GM19397 (cell line): Measurements from ENCODE around the gene CDK7.
"Not testable (repeated sequence)": the region's sequence is repeated elsewhere in the genome, so short reads cannot be mapped to it uniquely, and the experiment has no call there.

ENCODE experiments used
- ATAC-seq: cut with Tn5 transposase; IDR thresholded peaks from one replicate; pipeline ENCODE4 v1.9.1; 2021; ENCODE audit warnings: mild to moderate bottlenecking, moderate library complexity; ENCODE audit not compliant: unreplicated experiment

The CDK7 gene

DNA sequence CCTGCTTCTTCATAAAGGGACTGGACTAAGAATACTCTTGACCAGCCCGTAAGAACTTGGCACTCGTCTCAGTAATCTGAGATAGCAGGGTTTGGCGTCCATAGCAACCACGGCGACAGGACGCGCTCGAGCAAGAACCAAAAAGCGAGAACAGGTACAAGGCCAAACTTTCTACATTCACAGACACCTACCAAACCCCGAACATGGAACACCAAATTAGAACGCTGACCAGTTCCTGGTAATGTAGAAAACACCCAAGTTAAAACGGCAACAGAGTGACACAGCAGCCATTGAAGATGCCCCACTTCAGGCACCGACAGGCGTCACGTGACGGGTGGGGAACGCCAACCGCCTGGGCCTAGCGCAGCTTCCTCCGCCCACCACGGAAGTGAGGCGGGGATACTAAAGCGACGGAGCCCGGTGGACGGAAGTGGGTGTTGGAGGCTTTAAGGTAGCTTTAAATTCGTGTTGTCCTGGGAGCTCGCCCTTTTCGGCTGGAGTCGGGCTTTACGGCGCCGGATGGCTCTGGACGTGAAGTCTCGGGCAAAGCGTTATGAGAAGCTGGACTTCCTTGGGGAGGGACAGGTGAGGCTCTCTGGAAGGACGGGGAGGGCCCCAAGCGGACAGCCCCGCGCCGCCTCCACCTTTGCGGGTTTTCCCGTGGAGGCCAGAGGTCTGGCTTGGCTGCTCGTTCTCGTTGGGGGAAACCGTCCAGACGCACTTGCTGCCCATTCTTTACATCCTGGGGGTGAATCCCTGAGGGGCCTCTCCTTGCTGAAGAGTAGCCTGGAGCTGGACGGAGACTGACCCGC is at the start of gene CDK7:
CDK7 (plus strand) TSS at position 430 of the 812 bp plus-strand sequence; CDS start at position 520, 90 bp downstream.
- ATAC-seq = peak; percentile 99

DNA sequence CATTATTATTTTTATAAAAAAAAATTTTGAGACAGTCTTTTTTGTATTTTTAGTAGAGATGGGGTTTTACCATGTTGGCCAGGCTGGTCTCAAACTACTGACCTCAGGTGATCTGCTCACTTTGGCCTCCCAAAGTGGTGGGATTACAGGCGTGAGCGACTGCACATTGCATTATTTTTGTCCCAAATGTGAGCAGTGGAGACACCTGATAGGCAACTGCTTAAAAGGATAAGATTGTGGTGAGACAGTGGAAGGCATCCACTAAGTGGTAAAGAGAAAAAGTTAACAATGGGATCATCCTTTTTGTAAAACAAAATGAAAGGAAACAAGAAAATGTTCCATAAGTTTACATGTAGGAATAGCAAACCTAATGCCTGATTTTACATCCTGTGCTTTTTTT is 47.3 kb upstream of the CDK7 start:
- ATAC-seq = no peak

DNA sequence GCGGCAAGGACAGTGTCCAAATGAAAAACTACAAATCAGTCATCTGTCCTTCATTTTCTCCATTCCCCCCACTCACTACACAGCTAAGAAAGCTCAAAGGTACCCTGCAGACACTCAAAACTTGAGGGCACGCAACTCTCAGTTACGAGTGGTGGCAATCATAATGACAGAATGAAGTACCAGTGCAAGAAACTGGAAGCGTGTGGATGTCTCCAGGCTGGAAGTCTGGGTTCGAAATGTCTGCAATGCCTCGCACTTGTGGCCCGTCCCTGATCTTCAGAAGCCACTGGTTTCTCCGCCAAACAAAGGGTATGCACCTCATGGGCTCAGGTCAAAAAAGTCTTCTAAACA is 45.9 kb upstream of the CDK7 start:
- no peak for ATAC-seq

DNA sequence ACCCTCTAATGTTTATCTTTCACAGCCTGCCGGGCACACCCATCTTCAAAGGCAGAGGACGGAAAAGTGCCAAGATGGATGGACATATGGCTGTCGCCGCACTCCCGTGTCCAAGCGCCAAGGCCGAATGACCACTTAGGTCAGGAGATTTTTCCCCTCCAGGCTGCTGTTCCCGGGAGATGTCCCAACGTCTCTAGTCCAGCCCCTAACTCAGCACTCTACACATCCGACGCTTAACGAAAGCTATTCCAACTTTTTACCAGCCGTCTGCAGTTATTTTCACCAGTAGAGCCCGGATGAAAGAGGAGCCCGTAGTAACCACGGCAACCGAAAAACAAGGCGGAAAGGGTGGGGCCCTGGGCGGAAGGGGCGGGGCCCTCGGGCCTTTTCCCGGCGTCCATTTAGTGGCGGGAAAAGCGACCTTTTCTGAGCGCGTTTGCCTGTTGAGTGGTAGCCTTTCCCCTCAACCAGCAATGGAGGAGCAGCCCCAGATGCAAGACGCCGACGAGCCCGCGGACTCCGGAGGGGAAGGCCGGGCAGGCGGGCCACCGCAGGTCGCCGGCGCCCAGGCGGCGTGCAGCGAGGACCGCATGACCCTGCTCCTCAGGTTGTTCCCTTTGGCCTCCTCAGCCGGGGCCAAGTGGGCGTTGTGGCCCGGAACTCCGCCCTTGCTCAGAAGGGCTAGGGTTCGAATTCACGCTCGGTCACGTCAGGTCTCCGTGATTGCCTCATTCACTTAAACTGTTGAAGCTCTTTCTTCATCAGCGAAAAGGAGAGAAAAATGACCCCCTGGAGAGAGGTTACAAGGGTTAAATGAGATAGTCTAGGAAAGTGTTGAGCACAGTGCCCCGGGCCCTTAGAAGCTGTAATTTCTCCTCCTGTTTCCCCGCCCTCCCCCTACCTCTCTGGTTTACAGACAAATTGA is 45.3 kb upstream of the CDK7 start, which contains the start of gene CENPH:
CENPH (plus strand) TSS at position 422 of the 925 bp plus-strand sequence; CDS start at position 474, 52 bp downstream.
- peak; percentile 92 for ATAC-seq

DNA sequence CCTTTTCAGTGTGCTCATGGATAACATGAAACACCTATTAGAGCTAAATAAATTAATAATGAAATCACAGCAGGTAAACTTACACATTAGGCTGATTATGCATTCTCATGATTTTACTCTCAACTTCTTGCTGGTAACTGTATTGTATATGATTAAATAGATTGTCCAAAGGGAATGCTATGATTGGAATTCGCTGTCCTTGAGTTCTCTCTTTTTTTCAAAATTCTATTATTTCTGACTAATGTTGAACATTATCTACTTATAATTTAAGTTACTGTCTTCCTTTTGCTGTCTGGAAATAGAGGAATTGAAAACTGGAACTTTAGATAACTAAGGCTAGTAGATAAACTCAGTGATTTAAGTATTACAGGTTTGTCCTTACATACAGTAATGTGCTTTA is 32.2 kb upstream of the CDK7 start:
- no peak for ATAC-seq

DNA sequence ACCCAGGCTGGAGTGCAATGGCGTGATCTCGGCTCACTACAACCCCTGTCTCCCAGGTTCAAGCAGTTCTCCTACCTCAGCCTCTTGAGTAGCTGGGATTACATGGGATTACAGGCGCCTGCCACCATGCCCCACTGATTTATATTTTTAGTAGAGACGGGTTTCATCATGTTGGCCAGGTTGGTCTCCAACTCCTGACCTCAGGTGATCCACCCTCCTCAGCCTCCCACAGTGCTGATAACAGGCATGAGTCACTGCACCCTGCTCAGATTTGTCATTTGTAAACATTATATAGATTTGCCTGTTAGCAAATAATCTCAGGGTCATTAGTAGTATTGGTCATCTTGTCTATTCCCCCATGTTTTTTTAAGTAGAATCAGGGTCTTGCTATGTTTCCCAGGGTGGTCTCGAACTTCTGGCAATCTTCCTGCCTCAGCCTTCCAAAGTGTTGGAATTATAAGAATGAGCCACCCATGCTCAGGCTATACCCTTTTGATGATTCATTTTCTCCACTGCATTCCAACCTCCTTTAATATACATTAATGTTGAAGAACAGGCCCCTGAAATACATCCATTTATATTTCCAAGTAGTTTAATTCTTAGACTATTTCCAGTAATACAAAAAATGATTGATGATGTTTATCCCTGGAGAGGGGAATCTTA is 28.0 kb upstream of the CDK7 start:
- no peak for ATAC-seq

DNA sequence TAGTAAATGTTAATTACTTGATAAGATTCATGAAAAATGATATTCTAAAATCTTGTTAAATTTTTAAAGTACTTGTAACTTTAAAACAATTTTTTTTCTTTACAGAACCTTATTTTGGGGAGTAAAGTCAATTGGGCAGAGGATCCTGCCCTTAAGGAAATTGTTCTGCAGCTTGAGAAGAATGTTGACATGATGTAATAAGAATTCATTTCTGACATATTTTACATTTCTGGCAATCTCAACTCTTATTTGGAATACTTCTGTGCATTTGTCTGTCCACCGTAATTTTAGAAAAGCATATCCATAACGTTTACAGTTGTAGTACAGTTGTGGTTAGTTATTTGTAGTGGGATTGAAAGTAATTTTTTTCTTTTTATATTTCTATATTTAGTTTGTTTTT is 25.1 kb upstream of the CDK7 start:
- no peak for ATAC-seq

DNA sequence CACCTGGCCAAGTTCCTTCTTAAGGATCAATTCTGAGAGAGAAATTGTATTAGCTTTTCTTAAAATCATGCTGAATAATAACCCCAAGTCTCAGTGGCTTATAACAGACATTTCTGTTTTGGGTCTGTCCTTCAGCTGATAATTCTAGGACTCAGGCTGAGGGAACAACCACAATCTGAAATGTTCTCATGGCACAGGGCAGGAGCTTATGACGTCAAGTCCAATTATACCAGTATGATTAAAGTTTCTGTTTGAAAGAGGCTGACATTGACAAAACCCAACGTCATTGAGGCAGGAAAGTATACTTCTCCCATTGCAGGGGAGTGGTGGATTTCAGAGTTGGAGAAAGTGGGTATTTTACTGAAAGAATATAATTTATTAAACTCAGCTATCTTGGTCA is 23.5 kb upstream of the CDK7 start:
- no peak for ATAC-seq

DNA sequence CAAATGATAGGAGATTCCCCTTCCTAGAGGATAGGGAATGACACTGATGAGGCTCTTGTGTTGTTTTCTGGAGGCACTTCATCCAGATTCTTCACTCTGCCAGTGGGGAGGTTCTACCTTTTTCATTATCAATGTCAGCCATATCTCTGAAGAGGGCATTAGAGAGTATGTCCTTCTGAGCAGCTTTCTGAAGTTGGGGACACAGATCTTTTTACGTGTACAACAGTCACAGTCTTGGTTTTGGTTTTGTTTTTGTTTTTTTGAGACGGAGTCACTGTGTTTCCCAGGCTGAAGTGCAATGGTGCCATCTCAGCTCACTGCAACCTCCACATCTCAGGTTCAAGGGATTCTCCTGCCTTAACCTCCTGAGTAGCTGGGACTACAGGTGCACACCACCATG is 22.7 kb upstream of the CDK7 start:
- ATAC-seq = no peak

DNA sequence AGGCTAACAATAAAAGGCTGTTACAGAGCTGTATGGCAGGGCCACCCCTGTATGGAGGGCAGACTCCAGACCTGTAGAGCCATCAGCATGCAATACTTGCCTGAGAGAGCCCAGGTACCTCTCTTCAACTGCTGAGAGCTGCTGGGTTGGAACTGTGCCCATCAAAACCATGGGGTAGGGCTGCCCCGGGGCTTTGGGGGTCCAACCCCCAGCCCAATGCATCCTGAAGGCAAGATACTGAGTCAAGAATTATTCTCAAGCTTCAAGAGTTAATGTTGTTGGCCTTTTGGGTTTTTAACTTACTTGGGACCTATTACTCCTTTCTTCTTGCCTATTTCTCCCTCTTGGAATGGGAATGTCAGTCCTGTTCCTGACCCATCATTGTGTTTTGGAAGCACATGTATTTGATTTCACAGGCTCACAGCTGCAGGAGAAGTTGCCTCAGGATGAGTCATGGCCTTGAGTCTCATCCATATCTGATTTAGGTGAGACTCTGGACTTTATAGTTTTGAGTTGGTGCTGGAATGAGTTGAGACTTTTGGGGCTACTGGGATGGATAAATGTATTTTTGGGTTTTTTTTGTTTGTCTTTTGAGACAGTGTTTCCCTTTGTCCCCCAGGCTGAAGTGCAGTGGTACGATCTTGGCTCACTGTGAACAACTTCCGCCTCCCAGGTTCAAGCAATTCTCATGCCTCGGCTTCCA is 21.0 kb upstream of the CDK7 start:
- ATAC-seq = no peak

DNA sequence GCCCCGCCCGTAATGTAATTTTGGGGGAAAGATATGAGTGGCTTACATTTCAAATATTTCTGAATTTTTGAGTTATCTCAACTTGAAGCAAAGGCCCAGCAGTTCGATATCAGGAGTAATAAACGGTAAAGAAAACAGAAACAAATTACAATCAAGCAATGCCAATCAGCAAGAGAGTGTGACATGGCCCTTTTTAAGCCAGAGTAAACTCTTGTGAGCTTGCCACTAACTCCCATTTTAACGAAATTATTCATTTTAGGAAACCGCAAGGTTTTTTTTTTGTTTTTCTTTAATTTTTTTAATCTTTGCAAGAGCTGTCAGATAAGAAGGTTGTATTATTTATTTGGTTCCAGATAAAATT is 17.6 kb upstream of the CDK7 start:
- ATAC-seq = no peak

DNA sequence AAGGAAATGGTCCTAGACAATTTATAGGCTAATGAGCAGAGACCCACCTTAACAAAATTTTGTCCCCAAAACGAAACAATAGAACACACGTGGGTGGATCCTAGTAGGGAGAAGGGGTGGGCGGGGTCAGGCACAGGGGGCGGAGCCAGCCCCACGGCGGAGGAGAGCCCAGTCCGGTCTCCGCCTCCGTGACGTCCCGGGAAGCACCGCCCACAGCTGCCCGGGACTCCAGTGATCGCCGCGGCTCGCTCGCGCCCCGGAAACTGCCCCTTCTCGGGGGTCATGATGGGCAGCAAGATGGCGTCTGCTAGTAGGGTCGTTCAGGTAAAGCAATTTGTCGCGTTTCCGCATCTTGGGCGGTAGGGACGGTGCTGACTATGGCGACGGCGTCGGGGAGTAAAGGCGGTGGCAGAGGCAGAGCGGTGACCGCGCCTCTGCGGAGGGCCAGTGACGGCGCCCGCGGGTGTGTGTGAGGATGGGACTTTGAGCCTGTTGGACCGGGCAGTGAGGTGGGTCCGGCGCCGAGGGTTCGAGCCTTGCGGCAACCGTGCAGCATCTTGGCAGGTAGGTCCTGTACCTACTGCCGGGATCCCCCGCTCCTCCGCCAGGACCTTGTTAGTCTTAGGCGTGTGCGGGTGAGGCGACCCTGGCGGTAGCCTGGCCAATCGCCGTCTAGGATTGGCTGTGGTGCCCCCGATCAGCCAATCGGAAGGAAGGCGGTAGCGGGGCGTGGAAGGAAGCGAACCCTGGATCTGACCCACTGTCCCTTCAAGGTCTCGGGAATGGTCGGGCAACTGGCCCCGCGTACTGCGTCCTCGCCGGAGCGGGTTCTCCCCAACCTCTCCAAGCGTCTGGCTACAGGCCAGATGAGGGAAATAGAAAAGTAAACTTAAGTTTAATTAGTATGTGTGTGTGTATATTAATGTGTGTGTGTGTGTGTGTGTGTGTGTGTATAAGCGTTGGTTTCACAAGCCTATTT is 16.8 kb upstream of the CDK7 start:
- ATAC-seq = peak; percentile 94

DNA sequence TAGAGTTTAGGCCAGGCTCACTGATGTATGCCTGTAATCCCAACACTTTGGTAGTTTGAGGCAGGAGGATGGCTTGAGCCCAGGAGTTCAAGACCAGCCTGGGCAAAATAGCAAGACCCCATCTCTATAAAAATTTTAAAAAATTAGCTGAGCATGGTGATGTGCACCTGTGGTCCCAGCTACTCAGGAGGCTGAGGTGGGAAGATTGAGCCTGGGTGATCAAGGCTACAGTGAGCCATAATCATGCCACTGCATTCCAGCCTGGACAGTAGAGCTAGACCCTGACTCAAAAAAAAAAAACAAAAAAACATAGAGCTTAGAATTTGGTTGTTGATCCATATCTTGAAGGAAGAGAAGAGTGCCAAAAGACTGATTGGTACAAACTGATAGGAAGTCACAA is 14.7 kb upstream of the CDK7 start:
- ATAC-seq = no peak

DNA sequence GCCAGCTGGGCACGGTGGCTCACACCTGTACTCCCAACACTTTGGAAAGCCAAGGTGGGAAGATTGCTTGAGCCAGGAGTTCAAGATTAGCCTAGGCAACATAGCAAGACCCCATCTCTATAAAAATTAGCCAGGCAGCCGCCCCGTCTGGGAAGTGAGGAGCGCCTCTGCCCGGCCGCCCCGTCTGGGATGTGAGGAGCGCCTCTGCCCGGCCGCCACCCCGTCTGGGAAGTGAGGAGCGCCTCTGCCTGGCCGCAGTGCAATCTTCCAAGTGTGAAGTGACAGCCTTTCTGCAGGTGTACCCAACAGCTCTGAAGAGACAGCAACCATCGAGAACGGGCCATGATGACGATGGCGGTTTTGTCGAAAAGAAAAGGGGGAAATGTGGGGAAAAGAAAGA is 14.3 kb upstream of the CDK7 start:
- not testable (repeated sequence) for ATAC-seq

DNA sequence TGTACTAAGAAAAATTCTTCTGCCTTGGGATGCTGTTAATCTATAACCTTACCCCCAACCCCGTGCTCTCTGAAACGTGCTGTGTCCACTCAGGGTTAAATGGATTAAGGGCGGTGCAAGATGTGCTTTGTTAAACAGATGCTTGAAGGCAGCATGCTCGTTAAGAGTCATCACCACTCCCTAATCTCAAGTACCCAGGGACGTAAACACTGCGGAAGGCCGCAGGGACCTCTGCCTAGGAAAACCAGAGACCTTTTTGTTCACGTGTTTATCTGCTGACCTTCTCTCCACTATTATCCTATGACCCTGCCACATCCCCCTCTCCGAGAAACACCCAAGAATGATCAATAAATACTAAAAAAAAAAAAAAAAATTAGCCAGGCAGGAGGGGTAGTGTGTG is 13.9 kb upstream of the CDK7 start:
- ATAC-seq = not testable (repeated sequence)

DNA sequence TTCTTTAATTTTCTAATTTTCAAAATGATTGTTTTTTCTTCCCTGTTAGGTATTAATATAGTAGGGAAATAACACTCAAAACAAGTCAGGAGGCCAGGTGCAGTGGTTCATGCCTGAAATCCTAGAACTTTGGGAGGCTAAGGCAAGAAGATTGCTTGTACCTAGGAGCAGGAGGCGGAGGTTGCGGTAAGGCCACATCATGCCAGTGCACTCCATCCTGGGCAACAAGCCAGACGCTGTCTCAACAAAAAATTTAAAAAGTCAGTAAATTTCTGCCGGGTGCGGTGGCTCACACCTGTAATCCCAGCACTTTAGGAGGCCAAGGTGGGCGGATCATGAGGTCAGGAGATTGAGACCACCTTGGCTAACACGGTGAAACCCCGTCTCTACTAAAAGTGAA is 10.2 kb upstream of the CDK7 start:
- ATAC-seq = no peak

DNA sequence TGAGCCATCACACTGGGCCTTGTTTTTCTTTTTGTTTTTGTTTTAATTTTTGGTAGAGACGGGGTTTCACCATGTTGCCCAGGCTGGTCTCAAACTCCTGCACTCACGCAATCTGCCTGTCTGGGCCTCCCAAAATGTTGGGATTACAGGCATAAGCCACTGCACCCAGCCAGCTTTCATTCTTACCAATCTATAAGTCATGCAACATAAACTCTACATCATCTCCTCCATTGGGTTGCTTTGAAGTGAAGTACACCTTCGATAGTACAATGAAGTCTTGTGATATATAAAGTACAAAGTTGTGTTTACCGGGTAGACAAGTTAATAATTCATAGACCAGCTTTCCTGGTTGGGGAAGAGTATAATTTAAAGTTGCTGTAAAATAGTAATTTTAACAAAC is 8.8 kb upstream of the CDK7 start:
- no peak for ATAC-seq

DNA sequence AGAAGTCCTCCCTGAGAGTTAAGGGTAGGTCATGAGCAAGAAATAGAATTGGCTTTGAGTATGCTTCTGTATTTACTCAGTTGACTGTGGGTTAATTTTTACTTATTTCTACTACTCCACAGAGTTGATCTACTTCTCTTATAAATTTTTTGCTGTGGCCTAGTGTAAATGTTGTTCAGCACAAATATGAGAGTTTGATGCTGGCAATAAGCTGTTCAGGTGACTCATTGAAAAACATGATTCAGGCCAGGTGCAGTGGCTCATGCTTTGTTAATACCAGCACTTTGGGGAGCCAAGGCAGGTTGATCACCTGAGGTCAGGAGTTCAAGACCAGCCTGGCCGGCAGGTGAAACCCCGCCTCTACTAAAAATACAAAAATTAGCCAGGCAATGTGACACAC is 4.5 kb upstream of the CDK7 start:
- no peak for ATAC-seq

DNA sequence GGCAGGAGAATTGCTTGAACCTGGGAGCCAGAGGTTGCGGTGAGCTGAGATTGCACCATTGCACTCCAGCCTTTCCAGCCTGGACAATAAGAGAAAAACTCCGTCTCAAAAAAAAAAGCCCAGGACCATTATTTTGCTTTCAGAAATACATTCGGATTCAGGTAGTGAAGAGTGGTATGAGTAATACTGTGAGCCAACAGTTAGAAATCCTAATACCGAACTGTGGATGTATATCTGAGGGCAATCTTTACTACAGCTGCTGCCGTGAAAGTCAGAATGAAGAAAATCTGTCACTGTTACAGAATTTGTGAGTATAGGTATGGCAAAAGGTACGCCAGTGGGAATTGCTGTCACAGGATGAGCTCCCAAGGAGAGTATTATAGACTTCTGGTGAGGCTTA is 3.4 kb upstream of the CDK7 start:
- no peak for ATAC-seq

DNA sequence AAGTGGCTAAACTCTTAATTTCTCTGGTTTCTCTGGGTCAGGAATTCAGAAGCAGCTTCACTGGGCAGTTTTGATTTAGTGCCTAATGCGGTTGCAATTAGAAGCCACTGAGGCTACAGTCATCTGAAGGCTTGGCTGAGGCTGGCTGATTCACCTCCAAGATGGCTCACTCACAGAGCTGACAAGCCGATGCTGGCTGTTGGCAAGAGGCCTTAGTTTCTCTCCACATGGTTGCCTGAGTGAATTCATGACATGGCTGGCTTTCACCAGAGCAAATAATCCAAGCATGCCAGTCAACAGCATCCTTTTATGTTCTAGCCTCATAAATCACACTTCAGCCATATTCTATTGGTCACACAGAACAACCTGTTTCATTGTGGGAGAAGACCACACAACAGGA is 2.8 kb upstream of the CDK7 start:
- no peak for ATAC-seq
